Neuronal stem cell (in vitro differentiated cells): ENCODE results near the gene HS3ST3A1.

ENCODE experiments used
- DNase-seq: peaks from one replicate; pipeline ENCODE4 v3.0.0-alpha.2; 2013; ENCODE audit warnings: low spot score
- H2AFZ ChIP-seq: one replicate; pipeline ENCODE4 v1.6.1; 2013; ENCODE audit warnings: mild to moderate bottlenecking, low read length, inconsistent platforms
- H2AK5ac ChIP-seq: 2 replicates; pipeline ENCODE4 v1.6.1; 2013; ENCODE audit warnings: low read depth, mild to moderate bottlenecking, inconsistent platforms, low read length, moderate library complexity, mixed read lengths
- H2BK120ac ChIP-seq: 2 replicates; pipeline ENCODE4 v1.6.1; 2013; ENCODE audit warnings: low read depth, mild to moderate bottlenecking, inconsistent platforms, low read length, moderate library complexity, mixed read lengths
- H2BK12ac ChIP-seq: one replicate; pipeline ENCODE4 v1.6.1; 2013; ENCODE audit warnings: low read length, inconsistent platforms
- H2BK15ac ChIP-seq: 2 replicates; pipeline ENCODE4 v1.6.1; 2013; ENCODE audit warnings: mild to moderate bottlenecking, low read length, inconsistent platforms, mixed read lengths
- H2BK5ac ChIP-seq: one replicate; pipeline ENCODE4 v1.6.1; 2013; ENCODE audit warnings: inconsistent platforms, mild to moderate bottlenecking, low read length, moderate library complexity
- H3K14ac ChIP-seq: one replicate; pipeline ENCODE4 v1.6.1; 2013; ENCODE audit warnings: low read length, inconsistent platforms
- H3K18ac ChIP-seq: 2 replicates; pipeline ENCODE4 v1.6.1; 2013; ENCODE audit warnings: low read length, inconsistent platforms
- H3K23ac ChIP-seq: 2 replicates; pipeline ENCODE4 v1.6.1; 2013; ENCODE audit warnings: low read depth, mild to moderate bottlenecking, mixed read lengths, low read length, inconsistent platforms; ENCODE audit not compliant: poor library complexity
- H3K27ac ChIP-seq: replicated peaks from 3 replicates; pipeline ENCODE4 v1.5.1; 2013; ENCODE audit warnings: low read length, inconsistent platforms
- H3K27me3 ChIP-seq, 3 experiments: 2 replicates each; pipeline ENCODE4 v1.6.1; 2013; ENCODE audit warnings: low read length in 3 of 3, mild to moderate bottlenecking in 2 of 3, inconsistent platforms in 1 of 3, low read depth in 1 of 3, mixed read lengths in 1 of 3, moderate library complexity in 1 of 3; ENCODE audit not compliant: control insufficient read depth in 3 of 3, insufficient read depth in 3 of 3
- H3K36me3 ChIP-seq, 2 donors: replicated peaks in 1 of 2; 2 replicates each; pipeline ENCODE4 v1.6.1; 2013; ENCODE audit warnings: low read length in 2 of 2; ENCODE audit not compliant: control insufficient read depth in 2 of 2, insufficient read depth in 2 of 2
- H3K4ac ChIP-seq: 2 replicates; pipeline ENCODE4 v1.6.1; 2013; ENCODE audit warnings: inconsistent platforms, mild to moderate bottlenecking, low read length, moderate library complexity
- H3K4me1 ChIP-seq, 2 donors: 1 replicate in 1 of 2; 2 replicates in 1 of 2; pipeline ENCODE4 v1.6.1; 2013; ENCODE audit warnings: low read length in 2 of 2, low read depth in 1 of 2; ENCODE audit not compliant: control insufficient read depth in 2 of 2, insufficient read depth in 1 of 2
- H3K4me2 ChIP-seq: one replicate; pipeline ENCODE4 v1.6.1; 2013; ENCODE audit warnings: mild to moderate bottlenecking, low read length, inconsistent platforms; ENCODE audit not compliant: insufficient read depth, poor library complexity, severe bottlenecking
- H3K4me3 ChIP-seq, 2 donors: 2 replicates each; pipeline ENCODE4 v1.5.1; 2013; ENCODE audit warnings: low read length in 2 of 2, mild to moderate bottlenecking in 2 of 2, inconsistent platforms in 1 of 2, moderate library complexity in 1 of 2
- H3K79me1 ChIP-seq: one replicate; pipeline ENCODE4 v1.6.1; 2013; ENCODE audit warnings: low read depth, mild to moderate bottlenecking, inconsistent platforms, low read length, moderate library complexity
- H3K9ac ChIP-seq: one replicate; pipeline ENCODE4 v1.6.1; 2013; ENCODE audit warnings: mild to moderate bottlenecking, low read depth, low read length, inconsistent platforms; ENCODE audit not compliant: poor library complexity
- H3K9me3 ChIP-seq, 2 donors: replicated peaks in 1 of 2; 2 replicates each; pipeline versions ENCODE3 to v1.6.1; 2013; ENCODE audit warnings: low read length in 2 of 2, mild to moderate bottlenecking in 2 of 2, inconsistent platforms in 1 of 2, low read depth in 1 of 2, mixed read lengths in 1 of 2, moderate library complexity in 1 of 2; ENCODE audit not compliant: control insufficient read depth in 2 of 2, insufficient read depth in 1 of 2
- H4K8ac ChIP-seq: one replicate; pipeline ENCODE4 v1.6.1; 2013; ENCODE audit warnings: low read depth, mild to moderate bottlenecking, inconsistent platforms, low read length, moderate library complexity
- H4K91ac ChIP-seq: one replicate; pipeline ENCODE4 v1.6.1; 2013; ENCODE audit warnings: low read length, low read depth, mild to moderate bottlenecking, inconsistent platforms; ENCODE audit not compliant: poor library complexity
- WGBS, 2 donors: extraction: QIAGEN DNeasy Blood & Tissue Kit; methylation state at CpG; one replicate each; pipeline ENCODE4 v1.1.7; 2013; ENCODE audit warnings: missing lambda C conversion rate in 2 of 2, mixed read lengths in 1 of 2; ENCODE audit not compliant: insufficient read length in 2 of 2, insufficient replicate concordance in 1 of 2; ENCODE audit errors: extremely low coverage in 2 of 2; 5-methylcytosine and 5-hydroxymethylcytosine counted together

HS3ST3A1 gene

DNA sequence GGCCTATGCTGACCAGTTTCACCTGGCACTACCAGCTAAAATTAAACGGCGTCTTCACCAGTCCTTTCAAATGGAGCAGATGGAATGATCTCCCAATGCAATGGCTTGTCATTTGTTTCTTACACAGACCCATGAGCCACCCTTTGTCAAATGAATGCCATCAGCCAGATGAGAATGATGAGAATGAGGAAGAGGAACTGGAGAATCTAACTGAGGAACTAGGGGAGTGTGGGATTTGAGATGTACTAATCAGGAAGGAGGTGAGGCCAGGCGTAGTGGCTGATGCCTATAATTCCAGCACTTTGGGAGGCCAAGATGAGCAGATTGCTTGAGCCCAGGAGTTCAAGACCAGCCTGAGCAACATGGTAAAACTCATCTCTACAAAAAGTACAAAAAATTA is 116.4 kb downstream of the HS3ST3A1 start:
- Histone ChIP-seq H3K79me1 (no peaks in the 10 kb centered on the region), H3K9ac (no peak overlapping the region), H3K4ac (no peak overlapping the region), H3K9me3 (peaks cover 8 to 12% of the 10 kb centered on the region in 2 donors), H4K8ac (no peak overlapping the region), H2BK15ac (no peak overlapping the region), H2AK5ac (no peak overlapping the region), H3K18ac (no peak overlapping the region), H2BK5ac (no peak overlapping the region), H3K27me3 (no peaks in the 10 kb centered on the region), H2BK12ac (no peak overlapping the region), H2BK120ac (no peak overlapping the region), H3K23ac (no peak overlapping the region), H3K4me1 (no peaks in the 10 kb centered on the region), H3K36me3 (no peaks in the 10 kb centered on the region), H4K91ac (no peak overlapping the region), H2AFZ (no peak overlapping the region), H3K27ac (no peak overlapping the region), H3K14ac (no peak overlapping the region), H3K4me2 (no peak overlapping the region), H3K4me3 (no peak overlapping the region)
- no CpG with 5 or more reads among the region's 3 CpGs for WGBS, 2 donors
- DNase-seq = no peak

DNA sequence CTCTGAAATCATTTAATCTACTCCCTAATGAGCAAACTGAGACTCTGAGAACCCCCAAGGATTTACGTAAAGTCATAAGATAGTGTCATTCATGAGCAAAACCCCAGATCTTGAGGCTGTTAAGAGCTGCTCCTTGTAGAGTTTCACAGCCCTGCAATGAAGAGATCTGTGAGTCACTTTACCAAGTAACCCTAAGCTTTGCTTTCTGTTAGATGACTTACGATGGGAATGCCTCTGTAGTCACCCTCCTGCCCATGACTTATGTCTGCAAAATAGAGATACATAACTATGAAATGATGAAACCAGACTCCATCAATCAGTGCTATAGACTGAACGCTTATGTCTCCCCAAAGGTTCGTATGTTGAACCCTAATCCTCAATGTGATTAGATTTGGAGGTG is 117.7 kb downstream of the HS3ST3A1 start:
- no peak overlapping the region for H3K14ac ChIP-seq
- no peak overlapping the region for H3K27ac ChIP-seq
- WGBS, 2 donors = no CpG with 5 or more reads among the region's 4 CpGs
- H3K4me1 ChIP-seq = no peaks in the 10 kb centered on the region
- H2BK120ac ChIP-seq = no peak overlapping the region
- H3K79me1 ChIP-seq = no peaks in the 10 kb centered on the region
- no peak overlapping the region for H2BK5ac ChIP-seq
- no peak overlapping the region for H2BK12ac ChIP-seq
- no peak overlapping the region for H3K4me3 ChIP-seq
- no peak overlapping the region for H3K4ac ChIP-seq
- H2BK15ac ChIP-seq = no peak overlapping the region
- H3K23ac ChIP-seq = no peak overlapping the region
- no peak overlapping the region for H3K18ac ChIP-seq
- no peak overlapping the region for H2AFZ ChIP-seq
- H3K9ac ChIP-seq = no peak overlapping the region
- H3K27me3 ChIP-seq = no peaks in the 10 kb centered on the region
- no peak overlapping the region for H4K91ac ChIP-seq
- no peaks in the 10 kb centered on the region for H3K36me3 ChIP-seq
- DNase-seq = no peak
- peaks cover 8 to 15% of the 10 kb centered on the region in 2 donors for H3K9me3 ChIP-seq
- H3K4me2 ChIP-seq = no peak overlapping the region
- H2AK5ac ChIP-seq = no peak overlapping the region
- H4K8ac ChIP-seq = no peak overlapping the region

DNA sequence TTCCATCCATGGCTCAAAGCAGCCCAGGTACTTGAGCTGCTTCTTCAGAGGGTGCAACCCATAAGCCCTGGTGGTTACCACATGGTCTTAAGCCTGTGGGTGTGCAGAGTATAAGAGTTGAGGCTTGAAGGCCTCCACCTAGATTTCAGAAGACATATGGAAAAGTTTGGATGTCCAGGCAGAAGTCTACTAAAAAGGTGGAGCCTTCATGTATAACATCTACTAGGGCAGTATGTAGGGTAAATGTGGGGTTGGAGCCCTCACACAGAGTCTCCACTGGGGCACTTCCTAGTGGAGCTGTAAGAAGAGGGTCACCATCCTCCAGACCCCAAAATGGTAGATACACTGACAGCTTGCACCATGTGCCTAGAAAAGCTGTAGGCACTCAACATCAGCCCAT is 120.9 kb downstream of the HS3ST3A1 start:
- Histone ChIP-seq H3K4me2 (no peak overlapping the region), H3K36me3 (no peaks in the 10 kb centered on the region), H3K23ac (no peak overlapping the region), H2BK15ac (no peak overlapping the region), H3K4me3 (no peak overlapping the region), H2AFZ (no peak overlapping the region), H3K9me3 (peaks cover 8 to 15% of the 10 kb centered on the region in 2 donors), H3K14ac (no peak overlapping the region), H2AK5ac (no peak overlapping the region), H3K27me3 (no peaks in the 10 kb centered on the region), H2BK5ac (no peak overlapping the region), H3K27ac (no peak overlapping the region), H3K18ac (no peak overlapping the region), H4K8ac (no peak overlapping the region), H3K9ac (no peak overlapping the region), H4K91ac (no peak overlapping the region), H3K79me1 (no peaks in the 10 kb centered on the region), H3K4ac (no peak overlapping the region), H3K4me1 (no peaks in the 10 kb centered on the region), H2BK120ac (no peak overlapping the region), H2BK12ac (no peak overlapping the region)
- no peak for DNase-seq

DNA sequence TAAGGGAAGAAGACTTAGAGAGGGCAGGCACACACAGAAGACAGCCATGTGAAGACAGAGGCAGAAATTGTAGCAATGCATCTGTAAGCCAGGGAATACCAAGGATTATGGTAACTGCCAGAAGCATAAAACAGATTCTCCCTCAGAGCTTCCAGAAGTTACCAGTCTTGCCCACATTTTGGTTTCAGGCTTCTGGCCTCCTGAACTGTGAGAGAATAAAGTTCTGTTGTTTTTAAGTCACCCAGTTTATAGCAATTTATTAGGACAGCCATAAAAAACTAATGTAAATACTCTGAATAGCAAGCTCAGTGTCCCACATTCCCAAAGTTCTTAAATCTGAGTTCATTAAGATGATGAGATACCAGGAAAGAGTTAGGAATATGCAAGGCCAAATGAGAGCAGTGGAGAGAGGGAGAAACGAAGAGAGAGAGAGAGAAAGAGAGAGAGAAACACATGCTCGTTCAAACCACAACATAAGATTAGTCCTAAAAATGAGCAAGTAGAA is 123.4 kb downstream of the HS3ST3A1 start:
- H3K9ac ChIP-seq = no peak overlapping the region
- no peak overlapping the region for H3K23ac ChIP-seq
- H3K18ac ChIP-seq = no peak overlapping the region
- no peak overlapping the region for H3K4me2 ChIP-seq
- H3K4ac ChIP-seq = no peak overlapping the region
- no peaks in the 10 kb centered on the region for H3K36me3 ChIP-seq
- no peak overlapping the region for H2BK12ac ChIP-seq
- no peaks in the 10 kb centered on the region for H3K4me1 ChIP-seq
- H3K79me1 ChIP-seq = no peaks in the 10 kb centered on the region
- H4K91ac ChIP-seq = no peak overlapping the region
- H3K9me3 ChIP-seq = peaks cover 8 to 15% of the 10 kb centered on the region in 2 donors
- H2AK5ac ChIP-seq = no peak overlapping the region
- no peak overlapping the region for H2BK15ac ChIP-seq
- DNase-seq = no peak
- no peak overlapping the region for H3K27ac ChIP-seq
- WGBS, 2 donors = no CpG with 5 or more reads among the region's 2 CpGs
- H4K8ac ChIP-seq = no peak overlapping the region
- H2BK120ac ChIP-seq = no peak overlapping the region
- H3K14ac ChIP-seq = no peak overlapping the region
- no peak overlapping the region for H2AFZ ChIP-seq
- H2BK5ac ChIP-seq = no peak overlapping the region
- no peak overlapping the region for H3K4me3 ChIP-seq
- H3K27me3 ChIP-seq = no peaks in the 10 kb centered on the region
